Stimulated activated CD8-positive, alpha-beta memory T cell treated with anti-CD3 and anti-CD28 coated beads, Interleukin-2, amount 100 ng/mL, for 48 hours (primary cell): Measurements from ENCODE around the gene MYCBP2.
"Not testable (repeated sequence)": the region's sequence is repeated elsewhere in the genome, so short reads cannot be mapped to it uniquely, and the experiment has no call there.

Source experiments
- DNase-seq, 2 donors: peaks; one replicate each; pipeline ENCODE4 v3.0.0-alpha.2; 2020; ENCODE audit warnings: low read depth in 2 of 2

The MYCBP2 gene, protein sequence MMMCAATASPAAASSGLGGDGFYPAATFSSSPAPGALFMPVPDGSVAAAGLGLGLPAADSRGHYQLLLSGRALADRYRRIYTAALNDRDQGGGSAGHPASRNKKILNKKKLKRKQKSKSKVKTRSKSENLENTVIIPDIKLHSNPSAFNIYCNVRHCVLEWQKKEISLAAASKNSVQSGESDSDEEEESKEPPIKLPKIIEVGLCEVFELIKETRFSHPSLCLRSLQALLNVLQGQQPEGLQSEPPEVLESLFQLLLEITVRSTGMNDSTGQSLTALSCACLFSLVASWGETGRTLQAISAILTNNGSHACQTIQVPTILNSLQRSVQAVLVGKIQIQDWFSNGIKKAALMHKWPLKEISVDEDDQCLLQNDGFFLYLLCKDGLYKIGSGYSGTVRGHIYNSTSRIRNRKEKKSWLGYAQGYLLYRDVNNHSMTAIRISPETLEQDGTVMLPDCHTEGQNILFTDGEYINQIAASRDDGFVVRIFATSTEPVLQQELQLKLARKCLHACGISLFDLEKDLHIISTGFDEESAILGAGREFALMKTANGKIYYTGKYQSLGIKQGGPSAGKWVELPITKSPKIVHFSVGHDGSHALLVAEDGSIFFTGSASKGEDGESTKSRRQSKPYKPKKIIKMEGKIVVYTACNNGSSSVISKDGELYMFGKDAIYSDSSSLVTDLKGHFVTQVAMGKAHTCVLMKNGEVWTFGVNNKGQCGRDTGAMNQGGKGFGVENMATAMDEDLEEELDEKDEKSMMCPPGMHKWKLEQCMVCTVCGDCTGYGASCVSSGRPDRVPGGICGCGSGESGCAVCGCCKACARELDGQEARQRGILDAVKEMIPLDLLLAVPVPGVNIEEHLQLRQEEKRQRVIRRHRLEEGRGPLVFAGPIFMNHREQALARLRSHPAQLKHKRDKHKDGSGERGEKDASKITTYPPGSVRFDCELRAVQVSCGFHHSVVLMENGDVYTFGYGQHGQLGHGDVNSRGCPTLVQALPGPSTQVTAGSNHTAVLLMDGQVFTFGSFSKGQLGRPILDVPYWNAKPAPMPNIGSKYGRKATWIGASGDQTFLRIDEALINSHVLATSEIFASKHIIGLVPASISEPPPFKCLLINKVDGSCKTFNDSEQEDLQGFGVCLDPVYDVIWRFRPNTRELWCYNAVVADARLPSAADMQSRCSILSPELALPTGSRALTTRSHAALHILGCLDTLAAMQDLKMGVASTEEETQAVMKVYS (N-terminal part only)

DNA sequence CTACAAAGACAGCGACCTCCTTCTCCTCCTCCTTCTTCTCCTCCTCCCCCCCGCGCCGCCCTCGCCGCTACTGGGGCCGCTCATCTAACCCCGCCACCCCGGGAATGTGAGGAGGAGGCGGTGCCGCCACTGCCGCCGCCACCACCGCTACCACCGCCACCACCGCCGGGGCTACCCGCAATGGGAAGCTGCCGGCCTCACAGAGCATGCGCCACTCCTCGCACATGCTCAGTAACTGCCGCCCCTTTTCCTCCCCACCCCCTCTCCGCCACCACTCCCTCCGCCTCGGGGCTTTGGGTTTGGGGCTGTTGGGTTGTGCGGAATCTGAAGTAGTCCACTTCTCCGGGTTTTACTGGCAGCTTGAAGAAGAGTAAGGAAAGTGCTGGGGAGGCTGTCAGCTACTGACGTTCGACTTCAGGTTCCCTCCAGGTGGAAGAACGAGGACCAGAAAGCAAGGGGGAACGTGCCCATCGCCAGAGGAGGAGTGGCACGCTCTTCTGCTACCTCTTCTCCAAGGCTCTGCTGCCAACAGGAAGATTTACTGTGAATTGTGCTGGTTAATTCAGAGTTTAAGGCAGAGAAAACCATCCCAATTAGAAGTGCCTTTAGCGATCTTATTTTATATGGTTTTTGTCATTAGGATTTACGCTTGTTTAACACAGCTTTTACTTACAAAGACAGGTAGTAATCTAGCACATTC lies at the start of gene MYCBP2:
Gene MYCBP2, minus strand, starts transcription at position 190 of the 700 bp plus-strand sequence. CDS start 319 bp downstream, outside the sequence.
- peak; percentile 94 to 97 for DNase-seq

DNA sequence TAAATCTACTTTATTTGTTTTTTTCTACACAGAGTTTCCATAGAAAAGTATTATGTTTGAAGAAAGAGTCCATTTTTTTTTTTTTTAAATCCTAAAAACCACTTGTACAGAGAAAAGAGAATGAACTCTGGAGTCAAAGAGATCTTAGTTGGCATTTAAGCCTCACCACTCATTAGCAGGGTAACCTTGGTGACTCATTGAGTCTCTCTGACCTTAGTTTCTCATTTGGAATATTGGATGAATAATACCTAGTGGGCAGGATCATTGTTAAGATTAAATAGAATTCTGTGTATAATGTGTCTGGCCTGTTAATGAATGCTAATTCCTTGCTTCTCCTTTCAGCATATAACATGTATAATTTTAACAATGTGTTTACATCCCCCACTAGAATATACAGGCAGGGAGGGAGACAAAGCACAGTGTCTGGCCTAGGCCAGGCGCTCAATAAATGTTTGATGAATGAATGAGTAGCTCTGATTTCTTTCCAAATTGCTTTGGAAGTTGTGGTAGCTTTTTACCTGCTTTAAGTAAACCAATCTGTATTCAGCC lies 48.7 kb upstream of the MYCBP2 start:
- no peak for DNase-seq

DNA sequence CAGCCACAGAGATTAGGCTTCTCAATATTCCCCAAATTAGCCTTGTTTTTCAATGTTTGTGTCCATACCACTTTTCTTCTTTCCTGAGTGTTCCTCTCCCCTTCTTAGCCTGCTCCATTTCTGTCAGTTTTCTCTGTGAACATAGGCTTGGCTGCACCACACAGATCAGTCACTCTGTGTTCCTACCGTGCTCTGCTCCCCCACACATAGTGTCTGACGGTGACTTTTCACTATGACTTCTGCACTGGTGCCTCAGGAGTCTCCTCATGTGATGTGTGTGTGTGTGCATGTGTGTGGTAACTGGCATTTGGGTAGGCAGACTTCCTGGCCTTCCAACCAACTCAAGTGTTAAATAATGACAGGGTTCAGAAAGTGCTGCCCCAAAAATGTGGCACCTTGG lies 47.9 kb upstream of the MYCBP2 start:
- DNase-seq = no peak

DNA sequence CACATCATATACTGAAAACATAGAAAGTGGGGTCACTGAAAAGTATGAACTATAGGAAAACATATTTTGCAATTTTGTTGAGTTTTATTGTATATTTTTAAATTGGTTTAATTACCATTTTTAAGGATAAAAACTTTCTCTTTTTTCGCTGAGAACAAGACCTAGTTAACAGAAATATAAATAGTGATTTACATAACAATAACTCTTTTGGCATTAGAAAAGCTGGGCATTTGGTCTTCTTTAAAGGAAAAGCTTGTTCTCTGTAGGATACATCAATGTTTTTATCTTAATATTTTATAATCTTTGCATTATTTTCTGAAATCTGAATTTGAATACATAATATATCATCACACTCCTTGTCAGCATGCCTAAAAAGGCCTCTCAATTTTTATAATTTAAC lies 47.4 kb upstream of the MYCBP2 start:
- DNase-seq = no peak

DNA sequence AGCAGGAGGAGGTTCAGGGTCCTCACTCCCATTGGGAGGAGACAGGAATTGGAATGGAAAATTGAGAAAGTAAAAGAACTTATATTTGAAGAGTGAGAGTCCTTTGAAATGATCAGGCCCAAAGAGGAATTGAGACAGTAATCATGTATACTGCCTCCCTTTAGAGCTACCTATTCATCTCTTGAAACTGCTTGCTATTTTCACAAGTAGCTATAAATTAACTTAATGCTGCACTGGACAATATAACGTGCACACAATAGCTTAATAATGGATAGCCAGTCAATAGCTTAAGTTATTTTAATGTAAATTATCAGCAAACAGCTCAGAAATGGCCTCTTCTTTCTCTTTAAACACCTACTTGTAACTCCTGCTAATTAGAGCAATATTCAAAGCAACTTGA lies 46.6 kb upstream of the MYCBP2 start:
- no peak for DNase-seq

DNA sequence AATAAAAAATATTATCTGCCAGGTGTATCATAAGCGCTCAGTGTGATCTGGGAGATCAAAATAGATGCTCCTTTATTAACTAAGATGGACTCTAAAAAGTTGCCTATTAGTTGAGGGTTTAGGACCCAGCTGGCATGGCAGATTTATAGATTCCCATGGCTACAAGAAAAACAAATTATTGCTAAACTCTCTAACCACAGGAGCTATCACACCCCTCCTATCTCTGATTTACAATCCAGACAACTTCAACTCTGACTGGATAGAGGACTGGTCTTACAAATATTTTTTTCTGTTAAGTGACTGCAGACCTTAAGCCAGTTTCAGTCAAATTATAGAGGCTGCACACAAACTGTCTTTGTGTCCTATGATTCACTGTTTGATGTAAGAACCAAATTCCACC lies 45.4 kb upstream of the MYCBP2 start:
- no peak for DNase-seq

DNA sequence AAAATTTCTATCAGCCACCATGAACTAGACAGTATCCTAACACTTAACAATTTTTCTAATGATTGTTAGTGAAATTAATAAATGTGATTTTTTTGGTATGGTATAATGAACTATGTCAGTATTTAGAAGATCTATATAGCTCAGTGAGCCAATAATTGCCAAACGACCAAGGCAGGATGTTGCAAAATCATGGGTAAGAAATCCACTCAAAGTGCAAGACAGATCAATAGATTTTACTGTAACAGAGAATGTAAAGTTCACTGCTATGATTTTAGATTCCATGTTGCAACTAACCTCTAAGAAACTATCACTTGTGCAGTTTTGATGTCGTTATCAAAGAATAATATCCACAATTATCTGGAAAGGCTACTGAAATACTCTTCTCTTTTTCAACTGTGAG lies 44.0 kb upstream of the MYCBP2 start:
- DNase-seq = no peak

DNA sequence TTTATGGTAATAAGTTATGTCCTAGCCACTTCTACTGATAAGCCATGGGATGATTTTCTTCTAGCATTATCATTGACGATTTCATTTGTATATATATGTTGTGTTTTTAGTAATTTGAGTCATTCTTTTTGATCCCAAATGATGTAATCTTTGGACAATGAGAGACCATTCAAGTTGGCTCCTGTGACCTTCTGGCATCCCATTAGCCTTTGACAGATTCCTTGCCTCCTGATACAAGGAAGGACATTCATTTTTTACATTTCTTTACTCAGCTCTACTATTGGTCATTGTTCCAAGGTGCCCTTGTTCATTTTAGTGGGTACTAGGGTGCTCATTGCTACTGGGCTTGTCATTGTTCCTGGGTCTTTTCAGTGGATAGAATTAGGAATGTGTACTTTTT lies 35.3 kb upstream of the MYCBP2 start:
- no peak for DNase-seq

DNA sequence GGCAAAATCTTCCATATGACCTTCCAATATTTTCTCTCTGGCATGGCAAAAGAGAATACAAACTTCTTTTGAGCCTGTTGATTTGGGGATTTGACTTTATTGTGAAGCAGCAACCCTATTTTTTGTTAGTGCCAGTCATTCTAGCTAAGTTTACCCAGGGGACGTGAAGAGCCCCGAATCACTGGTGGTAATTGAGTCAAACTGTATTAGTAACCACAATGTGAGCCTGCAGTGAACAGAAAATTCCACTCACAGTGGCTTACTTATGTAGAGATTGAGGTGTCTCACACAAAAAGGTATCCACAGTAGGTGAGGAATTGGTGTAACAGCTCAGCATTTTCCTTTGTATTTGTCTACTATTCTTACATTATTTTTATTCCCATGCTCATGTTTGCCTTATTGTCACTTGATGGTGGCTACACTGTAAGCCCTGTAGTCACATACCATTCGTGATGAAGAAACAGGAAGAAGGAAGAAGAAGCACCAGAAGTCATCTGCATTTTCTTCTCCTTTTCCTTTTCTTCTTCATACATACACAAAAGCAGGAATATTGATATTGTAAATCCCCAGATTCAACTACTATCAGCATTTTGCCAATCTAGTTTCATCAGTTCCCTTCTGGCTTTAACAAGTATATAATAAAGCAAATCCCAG lies 33.3 kb upstream of the MYCBP2 start:
- DNase-seq = no peak

DNA sequence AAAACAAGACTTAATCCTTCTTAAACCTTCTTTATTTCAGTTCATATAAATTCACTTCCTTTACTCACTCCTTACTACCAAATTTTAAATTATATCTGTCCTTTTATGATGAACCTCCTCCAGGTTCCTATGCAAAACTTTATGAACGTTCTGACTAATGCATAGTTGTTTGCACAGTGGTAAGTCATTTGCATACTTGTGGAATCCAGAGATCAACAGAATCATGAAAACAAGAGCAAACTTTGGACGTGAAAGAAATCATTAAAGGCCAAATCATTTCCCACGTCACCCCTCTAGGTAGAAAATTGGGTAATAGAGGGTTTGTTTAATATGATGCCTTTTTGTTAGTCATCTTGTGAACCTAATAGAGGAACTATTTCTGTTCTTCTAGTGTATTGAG lies 32.3 kb upstream of the MYCBP2 start:
- no peak for DNase-seq

DNA sequence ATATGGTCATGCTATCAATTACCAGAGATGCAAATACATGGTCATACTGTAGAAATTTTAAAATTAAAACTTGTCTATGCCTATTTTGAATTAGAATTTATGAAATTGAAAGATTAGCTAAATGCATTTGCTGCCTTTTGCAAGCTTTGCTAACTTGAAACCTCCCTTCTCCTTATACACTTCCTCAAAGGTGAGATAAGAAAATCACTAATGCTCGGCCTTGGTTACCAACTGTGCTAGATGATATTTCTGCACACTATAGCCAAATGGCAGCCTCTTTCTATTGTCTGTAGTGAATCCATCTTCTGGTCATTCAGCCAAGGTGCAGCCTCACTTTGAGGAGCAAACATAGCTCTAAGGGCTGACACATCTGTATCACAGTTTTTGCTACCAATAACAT lies 31.1 kb upstream of the MYCBP2 start:
- no peak for DNase-seq

DNA sequence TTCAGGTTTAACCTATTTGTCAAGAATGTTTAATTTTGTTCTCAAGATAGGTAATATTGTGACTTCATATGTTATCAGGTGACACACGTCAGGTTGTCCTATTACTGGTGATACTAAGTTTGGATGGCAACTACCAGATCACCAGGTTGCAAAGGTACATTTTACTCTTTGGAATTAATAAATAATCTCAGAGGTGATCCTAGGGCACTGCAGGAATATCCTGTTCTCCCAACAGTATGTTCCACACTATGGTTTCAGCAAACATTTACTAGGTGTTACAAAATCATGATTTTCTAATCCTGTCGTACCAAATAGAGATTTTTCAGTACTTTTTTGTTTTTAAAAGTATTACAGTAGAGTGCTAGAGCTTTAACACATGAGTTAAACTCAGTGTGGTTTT lies 29.3 kb upstream of the MYCBP2 start:
- DNase-seq = no peak

DNA sequence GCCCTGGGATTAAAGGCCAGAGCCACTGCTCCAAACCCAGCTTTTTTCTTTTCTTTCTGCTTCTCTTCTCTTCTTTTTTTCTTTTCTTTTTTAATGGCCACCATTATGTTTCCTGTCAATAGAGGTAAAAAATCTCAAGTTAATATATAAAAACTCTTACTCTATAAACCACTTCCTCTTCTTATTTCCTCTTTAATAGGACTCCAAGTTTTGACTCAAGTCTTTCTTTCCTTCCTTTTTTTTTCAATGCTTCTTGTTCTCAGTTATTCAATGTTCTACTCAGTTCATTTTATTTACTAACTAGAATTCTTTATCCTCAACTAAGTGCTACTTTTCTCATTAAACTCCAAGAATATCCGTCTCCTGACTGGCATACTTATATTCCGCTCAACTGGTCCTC lies 27.1 kb upstream of the MYCBP2 start:
- no peak for DNase-seq

DNA sequence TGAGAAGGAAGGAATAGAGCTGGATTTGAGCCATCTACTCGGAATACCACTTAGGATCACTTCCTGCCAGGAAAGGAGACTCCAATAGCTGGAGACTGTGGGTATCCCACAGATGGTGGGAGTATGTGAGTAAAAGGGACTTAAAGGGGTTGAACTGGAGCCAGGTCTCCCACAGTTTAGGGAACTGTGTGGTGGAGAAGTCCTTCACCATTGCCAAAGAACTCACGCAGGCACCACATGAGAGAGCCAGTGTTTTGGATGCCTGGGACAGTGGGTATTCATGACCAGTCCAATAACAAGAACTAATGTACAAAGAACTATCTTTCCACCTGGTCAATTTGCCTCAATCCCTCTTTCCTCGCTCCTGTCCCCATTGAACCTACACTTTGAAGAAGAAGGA lies 24.4 kb upstream of the MYCBP2 start:
- DNase-seq = no peak

DNA sequence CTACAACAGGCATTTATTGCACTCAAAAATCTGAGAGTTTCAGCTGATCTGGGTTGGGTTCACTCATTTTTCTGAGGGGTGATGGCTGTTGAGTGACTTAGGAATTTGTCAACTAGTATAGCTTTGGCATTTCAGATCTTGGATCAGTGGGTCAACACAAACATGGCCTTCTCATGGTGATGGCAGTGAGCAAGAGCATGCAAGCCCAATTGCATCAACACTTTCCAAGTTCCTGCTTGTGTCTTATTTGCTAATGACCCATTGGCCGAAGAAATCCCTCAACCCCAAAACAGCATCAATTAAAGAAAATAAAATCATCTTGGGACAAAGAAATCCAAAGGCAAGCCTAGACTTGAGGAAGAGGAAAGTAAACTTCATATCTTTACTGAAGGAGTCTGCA lies 23.9 kb upstream of the MYCBP2 start:
- DNase-seq = no peak

DNA sequence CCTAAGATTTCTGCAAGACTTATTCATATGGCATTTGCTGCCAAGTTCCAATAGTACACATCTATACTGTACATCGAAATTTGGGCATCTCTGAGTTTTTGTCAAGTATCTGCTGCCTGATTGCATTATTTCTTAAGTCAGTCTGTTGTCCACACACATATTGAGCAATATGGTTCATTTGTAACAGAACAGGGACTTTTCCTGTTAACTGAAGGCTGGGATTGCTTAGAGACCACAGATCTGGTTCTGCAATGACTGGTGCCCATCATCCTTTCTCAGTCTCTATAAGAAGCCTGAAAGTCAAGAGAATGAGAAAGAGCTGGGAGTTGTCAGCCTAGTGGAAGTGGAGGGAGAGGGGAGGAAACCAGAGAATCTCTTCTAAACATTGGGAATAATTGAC lies 22.5 kb upstream of the MYCBP2 start:
- no peak for DNase-seq

DNA sequence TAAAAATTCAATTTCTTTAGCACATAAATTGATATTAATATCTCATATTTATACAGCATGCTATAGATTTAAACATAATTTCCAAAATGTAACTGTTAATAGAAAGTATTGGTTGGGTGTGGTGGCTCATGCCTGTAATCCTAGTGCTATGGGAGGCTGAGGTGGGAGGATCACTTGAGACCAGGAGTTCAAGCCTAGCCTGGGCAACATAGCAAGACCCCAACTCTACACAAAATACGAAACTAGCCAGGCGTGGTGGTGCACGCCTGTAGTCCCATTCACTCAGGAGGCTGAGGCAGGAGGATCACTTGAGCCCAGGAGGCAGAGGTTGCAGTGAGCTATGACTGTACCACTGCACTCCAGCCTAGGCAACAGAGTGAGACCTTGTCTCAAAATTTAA lies 20.5 kb upstream of the MYCBP2 start:
- DNase-seq = not testable (repeated sequence)

DNA sequence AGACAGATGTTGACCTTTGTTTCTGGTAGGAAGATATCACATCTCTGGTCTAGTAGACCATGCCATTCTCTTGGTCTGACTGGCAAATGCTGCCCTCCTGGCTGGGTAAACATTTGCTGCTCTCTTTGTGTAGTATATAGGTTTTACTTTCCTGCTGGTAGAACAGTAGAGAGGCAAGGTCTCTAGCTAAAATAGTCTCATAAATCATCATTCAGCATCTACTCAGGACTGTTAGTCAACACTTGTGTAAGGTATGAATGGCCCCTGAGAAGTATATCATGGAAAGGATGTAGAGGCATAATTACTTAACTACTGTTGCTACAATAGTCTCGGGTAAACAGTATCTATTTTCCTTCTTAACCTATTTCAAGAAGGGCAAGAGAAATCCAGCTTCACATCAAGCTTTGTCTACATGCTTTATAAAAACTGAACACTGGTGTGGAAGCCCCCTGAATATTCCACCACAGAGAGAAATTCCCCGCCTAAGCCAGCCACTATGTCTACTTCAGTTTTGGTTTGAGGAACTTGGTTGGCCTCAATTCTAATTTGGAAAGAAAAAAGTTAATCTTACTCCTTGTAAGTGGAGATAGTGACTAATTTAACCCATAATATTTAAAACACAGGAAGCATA lies 18.4 kb upstream of the MYCBP2 start:
- no peak for DNase-seq

DNA sequence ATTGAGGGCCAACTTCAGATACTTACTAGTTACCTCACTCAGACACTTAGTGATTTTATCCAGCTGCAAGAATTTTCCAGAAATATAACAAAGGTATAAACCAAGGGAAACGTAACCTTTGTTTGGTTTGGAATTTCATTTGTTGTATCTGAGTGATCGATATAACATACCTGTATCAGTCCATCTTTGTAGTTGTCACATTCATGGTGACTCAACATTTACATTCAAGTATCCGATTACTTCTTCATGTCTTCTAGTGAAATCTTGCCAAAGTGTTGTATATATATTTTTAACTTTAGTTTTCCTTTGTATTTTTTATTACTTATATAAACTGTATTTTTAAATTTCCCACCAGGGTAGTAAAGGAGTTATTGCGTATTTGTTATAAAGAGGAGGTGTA lies 16.9 kb upstream of the MYCBP2 start:
- DNase-seq = no peak

DNA sequence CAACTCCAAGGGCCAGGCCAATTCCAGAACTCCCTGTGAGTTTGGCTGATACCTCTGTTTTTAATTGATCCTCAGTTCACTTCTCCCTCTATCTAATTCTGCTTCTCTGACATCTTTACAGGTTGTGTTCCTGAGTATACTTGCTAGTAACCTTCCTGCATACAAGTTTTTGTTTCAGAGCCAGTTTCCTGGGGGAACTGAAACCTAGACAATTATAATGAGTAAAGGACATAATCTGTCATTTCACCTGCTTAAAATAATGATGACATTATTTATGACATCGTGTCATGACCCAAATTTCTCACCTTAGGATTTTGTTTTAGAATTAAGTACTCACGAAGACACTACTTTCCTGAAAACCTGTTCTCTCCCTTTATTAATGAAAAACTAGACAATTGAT lies 12.5 kb upstream of the MYCBP2 start:
- DNase-seq = no peak
